ENCODE data around the gene GNAI2.
"Not testable (repeated sequence)": the region's sequence is repeated elsewhere in the genome, so short reads cannot be mapped to it uniquely, and the experiment has no call there.

Gene GNAI2

GRCh38 chr3:50245251-50245745 is 9.3 kb downstream of the GNAI2 start:
- no peak for DNase-seq (ENCODE audit: low spot score)

- peak; percentile 69 for DNase-seq (ENCODE audit: low spot score)
Measured at GRCh38 chr3:50245831-50246516, 10.0 kb downstream of the GNAI2 start.

- DNase-seq (ENCODE audit: low spot score), result no peak
Measured at GRCh38 chr3:50246517-50246954, 10.5 kb downstream of the GNAI2 start.

- no peak for DNase-seq (ENCODE audit: low spot score)
Measured at GRCh38 chr3:50248387-50248786, 12.4 kb downstream of the GNAI2 start.

- DNase-seq (ENCODE audit: low spot score), result no peak
Measured at GRCh38 chr3:50249457-50249856, 13.5 kb downstream of the GNAI2 start.

- no peak for DNase-seq (ENCODE audit: low spot score)
Measured at GRCh38 chr3:50250514-50250913, 14.5 kb downstream of the GNAI2 start.

GRCh38 chr3:50251220-50251619 is 15.2 kb downstream of the GNAI2 start:
- DNase-seq (ENCODE audit: low spot score), result peak; percentile 64

GRCh38 chr3:50254577-50255250 is 18.7 kb downstream of the GNAI2 start:
- DNase-seq (ENCODE audit: low spot score), result peak; percentile 40

- no peak for DNase-seq (ENCODE audit: low spot score)
Measured at GRCh38 chr3:50255251-50255615, 19.2 kb downstream of the GNAI2 start.

- peak; percentile 27 for DNase-seq (ENCODE audit: low spot score)
Measured at GRCh38 chr3:50256978-50257890, 21.2 kb downstream of the GNAI2 start.

GRCh38 chr3:50258029-50258680 is 22.2 kb downstream of the GNAI2 start:
- no peak for DNase-seq (ENCODE audit: low spot score)

- no peak for DNase-seq (ENCODE audit: low spot score)
Measured at GRCh38 chr3:50258979-50259378, 23.0 kb downstream of the GNAI2 start.

- DNase-seq (ENCODE audit: low spot score), result no peak
Measured at GRCh38 chr3:50259432-50260026, 23.5 kb downstream of the GNAI2 start.

- DNase-seq (ENCODE audit: low spot score), result peak; percentile 92
Measured at GRCh38 chr3:50260027-50260941, 24.3 kb downstream of the GNAI2 start.

- DNase-seq (ENCODE audit: low spot score), result no peak
Measured at GRCh38 chr3:50260942-50261441, 25.0 kb downstream of the GNAI2 start.

GRCh38 chr3:50261505-50261904 is 25.5 kb downstream of the GNAI2 start:
- DNase-seq (ENCODE audit: low spot score), result no peak

- DNase-seq (ENCODE audit: low spot score), result not testable (repeated sequence)
Measured at GRCh38 chr3:50262200-50262599, 26.2 kb downstream of the GNAI2 start.

GRCh38 chr3:50262778-50263177 is 26.8 kb downstream of the GNAI2 start:
- DNase-seq (ENCODE audit: low spot score), result no peak

GRCh38 chr3:50263478-50264382 is 27.7 kb downstream of the GNAI2 start:
- DNase-seq (ENCODE audit: low spot score), result no peak

Data from RKO (cell line).